Epithelial cell of proximal tubule (primary cell): ENCODE measurements around the gene DOCK6. TPM values are rescaled to one million over a fixed set of nuclear protein-coding genes. Genes with fewer than 3 reads are reported as not detected.

ENCODE experiments used
- DNase-seq: peaks from one replicate; pipeline ENCODE4 v3.0.0-alpha.2; 2011; ENCODE audit warnings: low read depth
- H3K4me3 ChIP-seq: 2 replicates; pipeline ENCODE4 v1.5.1; 2011; ENCODE audit warnings: low read depth, mild to moderate bottlenecking, low read length
- total RNA-seq: library from RNA; depleted of rRNA; stranded (reverse); fragments of >200 nt; gene quantifications from 2 replicates; pipeline ENCODE4 v1.2.3, GENCODE V29; 2015
- TF ChIP-seq, protein P1 (sequence below): conservative IDR thresholded peaks from 2 replicates; pipeline ENCODE4 v1.5.1; 2012; ENCODE audit warnings: low read depth, mild to moderate bottlenecking, low read length

DOCK6 gene
- total RNA-seq, 1 donor from 2014 or later: 17.2 TPM

DNA sequence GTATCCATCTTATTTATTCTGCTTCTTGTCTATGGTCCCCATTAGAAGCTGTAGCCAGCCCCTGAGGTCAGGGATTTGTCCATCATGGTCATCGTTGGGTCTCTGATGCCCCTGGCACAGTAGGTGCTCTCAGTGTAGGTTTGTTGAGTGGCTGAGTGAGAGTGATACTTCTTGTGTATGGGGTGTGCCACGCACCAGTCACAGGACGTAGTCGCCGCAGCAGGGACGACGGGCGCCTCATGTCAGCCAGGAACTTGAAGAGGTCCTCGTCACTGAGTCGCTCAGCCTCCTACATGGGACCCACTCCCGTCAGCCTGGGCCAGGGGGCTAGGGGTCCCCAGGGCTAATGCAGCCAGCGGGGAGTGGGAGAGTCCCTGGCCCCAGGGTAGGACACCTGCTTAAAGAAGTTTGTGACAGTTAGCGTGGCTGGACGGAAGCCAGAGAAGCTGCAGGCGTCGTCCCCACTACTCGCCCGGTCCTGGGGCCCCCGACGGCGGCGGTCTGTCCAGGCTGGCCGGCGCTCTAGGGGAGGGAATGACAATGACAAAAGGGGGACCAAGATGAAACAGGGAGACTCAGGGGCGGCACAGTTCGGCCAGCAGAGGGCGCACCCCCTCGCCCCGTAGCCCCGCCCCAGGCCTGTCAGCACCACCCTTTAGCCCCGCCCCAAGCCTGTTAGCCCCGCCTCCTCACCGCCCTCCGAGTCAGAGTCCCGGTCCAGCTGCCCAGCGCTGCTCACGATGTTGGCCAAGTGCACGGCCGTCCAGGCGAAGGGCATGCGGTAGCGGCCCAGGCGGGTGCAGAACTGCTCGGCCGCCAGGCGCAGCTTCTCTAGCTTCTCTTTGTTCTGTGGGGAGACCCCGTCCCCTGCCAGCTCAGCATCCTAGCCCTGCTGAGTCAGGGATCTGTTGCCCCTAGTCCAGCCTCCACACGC, 19.2 kb downstream of the DOCK6 start:
- DNase-seq: peak; percentile 13
- TF ChIP-seq, protein P1, sequence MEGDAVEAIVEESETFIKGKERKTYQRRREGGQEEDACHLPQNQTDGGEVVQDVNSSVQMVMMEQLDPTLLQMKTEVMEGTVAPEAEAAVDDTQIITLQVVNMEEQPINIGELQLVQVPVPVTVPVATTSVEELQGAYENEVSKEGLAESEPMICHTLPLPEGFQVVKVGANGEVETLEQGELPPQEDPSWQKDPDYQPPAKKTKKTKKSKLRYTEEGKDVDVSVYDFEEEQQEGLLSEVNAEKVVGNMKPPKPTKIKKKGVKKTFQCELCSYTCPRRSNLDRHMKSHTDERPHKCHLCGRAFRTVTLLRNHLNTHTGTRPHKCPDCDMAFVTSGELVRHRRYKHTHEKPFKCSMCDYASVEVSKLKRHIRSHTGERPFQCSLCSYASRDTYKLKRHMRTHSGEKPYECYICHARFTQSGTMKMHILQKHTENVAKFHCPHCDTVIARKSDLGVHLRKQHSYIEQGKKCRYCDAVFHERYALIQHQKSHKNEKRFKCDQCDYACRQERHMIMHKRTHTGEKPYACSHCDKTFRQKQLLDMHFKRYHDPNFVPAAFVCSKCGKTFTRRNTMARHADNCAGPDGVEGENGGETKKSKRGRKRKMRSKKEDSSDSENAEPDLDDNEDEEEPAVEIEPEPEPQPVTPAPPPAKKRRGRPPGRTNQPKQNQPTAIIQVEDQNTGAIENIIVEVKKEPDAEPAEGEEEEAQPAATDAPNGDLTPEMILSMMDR: peak; percentile 61
- H3K4me3 ChIP-seq: no peak overlapping the region

DNA sequence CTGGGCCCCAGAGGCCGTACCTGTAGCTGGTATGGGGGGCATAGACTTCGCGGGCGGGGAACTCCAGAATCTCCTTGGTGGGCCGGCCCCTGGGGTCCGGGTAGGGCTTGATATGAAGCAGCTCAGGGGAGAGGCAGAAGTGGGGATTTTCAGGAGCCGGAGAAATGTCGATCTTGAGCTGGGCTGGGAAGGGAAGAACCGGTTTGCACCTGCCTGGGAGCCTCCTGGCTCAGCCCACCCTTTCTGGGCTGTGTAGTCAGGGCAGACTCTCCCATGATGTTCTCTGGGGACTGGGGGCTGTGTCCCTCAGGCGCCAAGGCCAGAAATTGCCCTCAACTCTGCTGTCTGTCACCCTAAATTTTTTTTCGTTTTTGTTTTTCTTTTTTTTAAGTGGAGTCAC, 20.3 kb downstream of the DOCK6 start:
- TF ChIP-seq, protein P1: no peak
- DNase-seq: no peak
- no peak overlapping the region for H3K4me3 ChIP-seq

DNA sequence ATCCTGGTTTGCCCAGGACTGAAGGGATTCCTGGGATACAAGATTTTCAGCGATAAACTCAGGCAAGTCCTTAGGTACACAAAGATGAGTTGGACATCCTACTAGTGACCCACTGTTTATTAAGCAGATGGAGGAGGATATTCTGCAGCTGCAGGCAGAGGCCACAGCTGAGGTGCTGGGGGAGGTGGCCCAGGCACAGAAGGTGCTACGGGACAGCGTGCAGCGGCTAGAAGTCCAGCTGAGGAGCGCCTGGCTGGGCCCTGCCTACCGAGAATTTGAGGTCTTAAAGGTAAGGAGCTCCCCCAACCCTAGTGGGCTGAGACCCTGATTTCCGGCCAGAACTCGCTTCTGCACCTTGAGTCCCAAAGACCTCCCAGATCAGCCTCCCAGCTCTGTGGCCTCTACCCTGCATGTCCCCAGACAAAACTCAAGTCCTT, 22.3 kb downstream of the DOCK6 start:
- no peak overlapping the region for H3K4me3 ChIP-seq
- DNase-seq: no peak
- TF ChIP-seq, protein P1: no peak

DNA sequence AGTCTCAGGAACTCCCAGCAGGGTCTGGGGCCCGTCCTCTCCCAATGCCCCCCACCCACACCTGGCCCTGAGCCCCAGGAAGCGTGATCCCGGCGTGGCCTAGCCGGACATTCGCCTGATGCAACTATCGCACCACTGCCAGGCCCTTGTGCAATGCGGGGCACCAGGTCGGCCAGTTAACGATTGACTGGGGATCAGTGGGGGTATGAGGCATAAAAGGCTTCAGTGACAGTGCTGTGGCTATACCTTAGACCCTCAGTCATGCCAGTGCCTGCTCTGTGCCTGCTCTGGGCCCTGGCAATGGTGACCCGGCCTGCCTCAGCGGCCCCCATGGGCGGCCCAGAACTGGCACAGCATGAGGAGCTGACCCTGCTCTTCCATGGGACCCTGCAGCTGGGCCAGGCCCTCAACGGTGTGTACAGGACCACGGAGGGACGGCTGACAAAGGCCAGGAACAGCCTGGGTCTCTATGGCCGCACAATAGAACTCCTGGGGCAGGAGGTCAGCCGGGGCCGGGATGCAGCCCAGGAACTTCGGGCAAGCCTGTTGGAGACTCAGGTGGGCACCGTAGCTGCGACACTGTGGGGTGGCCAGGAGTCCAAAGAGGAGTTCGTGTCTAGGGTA, 22.8 kb downstream of the DOCK6 start, which contains the start of gene ANGPTL8:
Gene ANGPTL8 (plus strand): TSS at position 243 of the 624 bp plus-strand sequence. CDS start 19 bp downstream, at position 262.
- H3K4me3 ChIP-seq: no peak within 1 kb of the TSS
- DNase-seq: peak; percentile 7
- TF ChIP-seq, protein P1: no peak

DNA sequence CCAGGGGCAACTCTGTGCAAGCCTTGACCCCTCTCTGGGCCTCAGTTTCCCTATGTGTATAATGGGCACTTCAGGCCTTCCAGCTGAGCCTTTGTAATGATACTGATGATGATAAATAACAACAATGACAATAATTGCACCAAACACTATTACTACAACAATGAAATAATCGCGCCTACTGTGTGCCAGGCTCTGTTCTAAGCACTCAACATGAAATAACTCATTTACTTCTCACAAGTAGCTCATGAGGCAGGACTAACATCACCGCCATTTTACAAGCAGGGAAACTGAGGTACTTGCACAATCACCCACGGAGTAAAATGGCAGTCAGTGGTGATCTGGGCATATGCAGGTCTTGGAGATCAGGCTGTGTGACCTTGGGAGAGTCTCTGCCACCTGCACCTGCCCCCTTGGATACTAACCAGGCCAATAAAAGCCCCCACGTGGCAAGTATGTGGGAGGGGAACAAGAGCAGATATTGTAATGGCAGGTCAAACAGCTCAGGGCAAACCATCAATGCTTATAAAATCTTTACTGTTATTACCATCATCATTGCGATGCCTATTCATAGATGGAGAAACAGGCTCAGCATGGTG, 23.4 kb downstream of the DOCK6 start:
- no peak for DNase-seq
- TF ChIP-seq, protein P1: no peak

DNA sequence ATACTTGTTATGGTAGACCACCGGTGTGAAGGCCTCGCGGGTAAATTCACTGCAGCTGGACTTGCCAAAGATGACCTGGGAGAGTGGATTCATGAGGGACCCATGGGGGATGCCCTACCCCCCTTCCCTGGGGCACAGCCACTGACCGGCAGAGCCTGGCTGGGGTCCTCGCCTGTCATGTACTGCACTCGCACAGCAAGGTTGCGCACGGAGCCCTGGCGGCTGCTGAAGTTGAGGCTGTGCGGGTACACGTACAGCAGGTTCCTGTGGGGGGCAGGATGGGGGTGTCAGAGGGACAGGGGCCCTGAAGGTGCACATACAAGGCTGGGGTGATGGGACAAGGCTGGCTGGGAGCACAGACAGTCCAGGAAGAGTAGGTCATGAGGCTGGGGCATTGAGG, 24.3 kb downstream of the DOCK6 start:
- no peak overlapping the region for H3K4me3 ChIP-seq
- no peak for DNase-seq
- TF ChIP-seq, protein P1: no peak

More for the DNA sequence above, 23.4 kb downstream of the DOCK6 start:
- no peak overlapping the region for H3K4me3 ChIP-seq
